ENCODE measurements around the gene C2orf81.

DNA sequence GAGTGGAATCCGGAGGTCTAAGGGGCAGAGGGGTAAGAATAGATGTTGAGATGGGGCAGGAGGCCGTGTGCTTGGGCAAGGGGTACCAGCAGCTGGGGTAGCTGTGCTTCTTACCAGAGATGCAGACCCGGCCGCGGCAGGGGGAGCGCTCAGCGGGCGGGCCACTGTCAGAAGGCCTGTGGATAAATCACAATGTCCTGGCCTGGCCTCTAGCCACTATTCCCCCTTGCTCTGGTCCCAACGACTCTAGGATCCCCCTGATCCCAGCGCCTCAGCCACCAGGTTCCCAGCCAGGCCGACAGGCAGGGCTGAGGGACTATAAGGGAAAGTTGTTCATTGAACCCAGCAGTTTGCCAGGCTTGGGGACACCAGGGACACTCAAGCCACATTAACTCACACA lies 9.1 kb upstream of the C2orf81 start:
- TF ChIP-seq, protein P1, sequence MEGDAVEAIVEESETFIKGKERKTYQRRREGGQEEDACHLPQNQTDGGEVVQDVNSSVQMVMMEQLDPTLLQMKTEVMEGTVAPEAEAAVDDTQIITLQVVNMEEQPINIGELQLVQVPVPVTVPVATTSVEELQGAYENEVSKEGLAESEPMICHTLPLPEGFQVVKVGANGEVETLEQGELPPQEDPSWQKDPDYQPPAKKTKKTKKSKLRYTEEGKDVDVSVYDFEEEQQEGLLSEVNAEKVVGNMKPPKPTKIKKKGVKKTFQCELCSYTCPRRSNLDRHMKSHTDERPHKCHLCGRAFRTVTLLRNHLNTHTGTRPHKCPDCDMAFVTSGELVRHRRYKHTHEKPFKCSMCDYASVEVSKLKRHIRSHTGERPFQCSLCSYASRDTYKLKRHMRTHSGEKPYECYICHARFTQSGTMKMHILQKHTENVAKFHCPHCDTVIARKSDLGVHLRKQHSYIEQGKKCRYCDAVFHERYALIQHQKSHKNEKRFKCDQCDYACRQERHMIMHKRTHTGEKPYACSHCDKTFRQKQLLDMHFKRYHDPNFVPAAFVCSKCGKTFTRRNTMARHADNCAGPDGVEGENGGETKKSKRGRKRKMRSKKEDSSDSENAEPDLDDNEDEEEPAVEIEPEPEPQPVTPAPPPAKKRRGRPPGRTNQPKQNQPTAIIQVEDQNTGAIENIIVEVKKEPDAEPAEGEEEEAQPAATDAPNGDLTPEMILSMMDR (IDR thresholded peaks at IDR 0.05) = no peak
- no peak for TF ChIP-seq POLR2A (IDR thresholded peaks at IDR 0.05)

Data from adrenal gland (tissue), 5 donors.